K562 (cell line): ENCODE data around the gene TFE3. TPM values are rescaled to one million over a fixed set of nuclear protein-coding genes. Genes with fewer than 3 reads are reported as not detected.

Experiments
- ATAC-seq: fragments of 200-7000 bp; cut with Tn5 transposase; 3 replicates; pipeline ENCODE4 v1.9.1; 2020; ENCODE audit warnings: moderate library complexity
- BruUV-seq: library from RNA; stranded (reverse); fragments of 400-500 nt; replicated peaks from 2 replicates; lab custom pipeline; 2021; lab: Mats Ljungman, UMichigan
- CTCF ChIA-PET: fragments of 300-600 bp; formaldehyde crosslinking; extraction: SDS; loops from one replicate; lab custom pipeline; 2021; ENCODE audit warnings: low intra/inter-chr PET ratio; lab: Yijun Ruan, JAX
- POLR2A ChIA-PET: fragments of 300-600, 350-650 bp; sonication (Branson Sonifier 250); formaldehyde crosslinking; extraction: SDS; loops from one replicate; lab custom pipeline; 2021; ENCODE audit warnings: antibody characterized with exemption, inconsistent platforms; lab: Yijun Ruan, JAX
- DNase-seq, 4 experiments: peaks; one replicate each; pipeline versions ENCODE4 v3.0.0 to v3.0.0-alpha.2; 2011 to 2018; ENCODE audit warnings: low spot score in 3 of 4, mixed read lengths in 3 of 4; ENCODE audit errors: extremely low read depth in 1 of 4
- FAIRE-seq: peaks from 2 replicates; lab custom pipeline; 2011; peaks lifted over from hg19 to GRCh38; lab: Jason Lieb, UNC
- H2AFZ ChIP-seq: 2 replicates; pipeline ENCODE4 v1.6.0; 2011; ENCODE audit warnings: low read depth, low read length, control low read depth, inconsistent platforms
- H3K27ac ChIP-seq: fragments of 200-600 bp; 3 replicates; pipeline ENCODE4 v1.8.0; 2011; ENCODE audit warnings: low read depth, mild to moderate bottlenecking, control low read depth, inconsistent platforms, low read length, moderate library complexity, mixed read lengths; ENCODE audit errors: extremely low read depth
- H3K27me3 ChIP-seq, 2 experiments: fragments of 300-600 bp in 1 of 2; 2 replicates in 1 of 2; 3 replicates in 1 of 2; pipeline versions ENCODE4 v1.6.0 to v1.8.0; 2011; ENCODE audit warnings: inconsistent platforms in 2 of 2, low read length in 2 of 2, mild to moderate bottlenecking in 1 of 2, mixed read lengths in 1 of 2, moderate library complexity in 1 of 2; ENCODE audit not compliant: control insufficient read depth in 2 of 2, insufficient read depth in 2 of 2
- H3K36me3 ChIP-seq: fragments of 300-600 bp; 3 replicates; pipeline ENCODE4 v1.8.0; 2011; ENCODE audit warnings: mild to moderate bottlenecking, low read length, inconsistent platforms; ENCODE audit not compliant: control insufficient read depth, insufficient read depth
- H3K4me1 ChIP-seq, 2 experiments: fragments of 200-600 bp in 1 of 2; replicated peaks in 1 of 2; 2 replicates in 1 of 2; 3 replicates in 1 of 2; pipeline versions ENCODE4 v1.5.1 to v1.8.0; 2011; ENCODE audit warnings: inconsistent platforms in 2 of 2, low read length in 2 of 2, mild to moderate bottlenecking in 1 of 2, mixed read lengths in 1 of 2, moderate library complexity in 1 of 2; ENCODE audit not compliant: control insufficient read depth in 2 of 2, insufficient read depth in 2 of 2
- H3K4me2 ChIP-seq: 2 replicates; pipeline ENCODE4 v1.6.1; 2011; ENCODE audit warnings: low read length, control low read depth, inconsistent platforms, mixed read lengths; ENCODE audit not compliant: insufficient read depth
- H3K4me3 ChIP-seq: fragments of 200-600 bp; sonication (generic), shearing (Covaris generic); 2 replicates; pipeline ENCODE4 v1.5.1; 2016; ENCODE audit warnings: control low read depth, inconsistent platforms
- H3K79me2 ChIP-seq: fragments of 200-600 bp; 3 replicates; pipeline ENCODE4 v1.8.0; 2011; ENCODE audit warnings: low read length, inconsistent platforms; ENCODE audit not compliant: control insufficient read depth, insufficient read depth
- H3K9ac ChIP-seq, 2 experiments: 2 replicates each; pipeline versions ENCODE4 v1.6.0 to v1.6.1; 2011; ENCODE audit warnings: low read depth in 2 of 2, low read length in 2 of 2, control low read depth in 1 of 2, inconsistent platforms in 1 of 2, mild to moderate bottlenecking in 1 of 2, mixed read lengths in 1 of 2; ENCODE audit not compliant: insufficient read depth in 1 of 2
- H3K9me1 ChIP-seq: one replicate; pipeline ENCODE4 v1.6.0; 2011; ENCODE audit warnings: inconsistent platforms, mild to moderate bottlenecking, low read length, moderate library complexity; ENCODE audit not compliant: control insufficient read depth, insufficient read depth
- H3K9me3 ChIP-seq: replicated peaks from 2 replicates; pipeline ENCODE4 v1.5.1; 2011; ENCODE audit warnings: low read depth, low read length, inconsistent platforms; ENCODE audit not compliant: control insufficient read depth, insufficient read depth
- H4K20me1 ChIP-seq: replicated peaks from 2 replicates; pipeline ENCODE4 v1.6.1; 2011; ENCODE audit warnings: low read length, inconsistent platforms, mixed read lengths; ENCODE audit not compliant: control insufficient read depth, insufficient read depth
- CBX3 ChIP-seq, 2 experiments: IDR thresholded peaks; 1 replicate in 1 of 2; 2 replicates in 1 of 2; pipeline ENCODE4 v1.6.1; 2012; ENCODE audit warnings: inconsistent platforms in 2 of 2, low read length in 2 of 2, borderline replicate concordance in 1 of 2, control low read depth in 1 of 2
- FOXK2 ChIP-seq, 2 experiments: fragments of 450-650 bp; IDR thresholded peaks in 1 of 2; conservative IDR thresholded peaks in 1 of 2; 2 replicates each; pipeline ENCODE4 v1.6.1; 2016; ENCODE audit warnings: low read depth in 2 of 2, mild to moderate bottlenecking in 1 of 2
- in situ Hi-C: fragments of 300-500 bp; cut with MboI; formaldehyde crosslinking; loops from 4 replicates; pipeline ENCODE4 v1.15.0; 2018; ENCODE audit warnings: inconsistent platforms, mixed read lengths
- intact Hi-C: fragments of 100-400 bp; cut with micrococcal nuclease; formaldehyde crosslinking; loops from 2 replicates; pipeline ENCODE4 v1.14.2; 2022
- polyA plus RNA-seq, 8 experiments: library from polyadenylated mRNA; depleted of rRNA in 4 of 8; stranded (reverse) in 5 of 8; unstranded in 3 of 8; fragments of >200 nt; fragmentation: Nextera tagmentation in 2 of 8; fragmentation: Illumina TruSeq in 1 of 8; extraction: Ambion mirVana in 2 of 8; extraction: Trizol in 1 of 8; gene quantifications; 2 replicates each; pipeline versions ENCODE4 v1.2.1 to v1.2.3, GENCODE V29; 2011 to 2014; ENCODE audit warnings: inconsistent platforms in 1 of 8, missing spikeins in 1 of 8
- total RNA-seq, 7 experiments: library from RNA; depleted of rRNA in 6 of 7; stranded (reverse); fragments of >200 nt in 6 of 7; fragmentation: Illumina TruSeq in 2 of 7; extraction: Trizol in 2 of 7; gene quantifications; 2 replicates each; pipeline versions ENCODE4 v1.2.1 to v1.2.3, GENCODE V29; 2011 to 2021; ENCODE audit warnings: low replicate concordance in 1 of 7
- TF ChIP-seq, protein P1 (sequence below): fragments of 450-650 bp; IDR thresholded peaks from 2 replicates; pipeline ENCODE4 v1.6.1; 2016; ENCODE audit warnings: low read depth, mild to moderate bottlenecking, moderate library complexity

TFE3 gene
- total and polyA plus RNA-seq, 9 of the 15 experiments (the other 6 are each of a cell fraction or from before 2014, with no cell fraction given) = 1.9 to 20.3 (median 11.9) TPM

DNA sequence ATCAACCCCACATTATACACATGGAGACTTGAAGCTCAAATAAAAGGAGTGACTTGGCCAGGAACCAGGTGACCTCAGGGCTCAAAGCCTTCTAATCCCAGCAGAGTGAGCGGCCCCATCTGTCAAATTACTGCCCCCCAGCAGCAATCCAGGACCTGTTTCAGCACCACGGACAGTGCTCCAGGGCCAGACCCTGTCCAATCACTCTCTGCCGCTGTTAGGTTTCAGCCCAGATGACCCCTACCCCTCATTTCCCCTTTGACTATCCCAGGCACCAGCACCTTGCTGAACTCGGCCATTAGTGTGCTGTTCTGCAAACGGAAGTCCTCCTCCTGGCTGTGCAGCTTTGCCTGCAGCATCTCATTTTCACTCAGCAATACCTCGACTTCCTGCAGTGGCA, 46.2 kb downstream of the TFE3 start (continued):
- no peak for TF ChIP-seq FOXK2 (conservative IDR thresholded peaks at IDR 0.05 in 1 of 2, IDR thresholded peaks at IDR 0.05 in 1 of 2; ENCODE audit: low read depth in 2 of 2)

DNA sequence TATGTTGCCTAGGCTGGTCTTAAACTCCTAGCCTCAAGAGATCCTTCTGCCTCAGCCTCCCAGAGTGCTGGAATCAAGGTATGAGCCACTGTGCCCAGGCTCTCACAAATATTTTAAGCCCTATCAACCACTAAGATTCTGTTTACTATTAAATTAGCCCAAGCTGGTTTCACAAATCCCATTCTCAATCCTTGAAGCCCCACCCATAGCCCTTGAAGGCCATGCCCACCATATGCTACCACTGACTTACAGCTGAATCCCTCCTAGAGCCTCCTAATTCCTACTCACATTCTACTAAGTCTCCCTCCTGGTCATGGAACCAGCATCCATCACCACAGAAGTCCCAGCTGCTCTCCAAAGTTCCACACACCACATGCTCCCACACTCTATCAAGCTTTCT, 50.8 kb downstream of the TFE3 start:
- Histone ChIP-seq H3K4me1 (no peaks in the 10 kb centered on the region), H4K20me1 (no peaks in the 10 kb centered on the region), H3K9ac (no peak overlapping the region)
- TF ChIP-seq, protein P1, sequence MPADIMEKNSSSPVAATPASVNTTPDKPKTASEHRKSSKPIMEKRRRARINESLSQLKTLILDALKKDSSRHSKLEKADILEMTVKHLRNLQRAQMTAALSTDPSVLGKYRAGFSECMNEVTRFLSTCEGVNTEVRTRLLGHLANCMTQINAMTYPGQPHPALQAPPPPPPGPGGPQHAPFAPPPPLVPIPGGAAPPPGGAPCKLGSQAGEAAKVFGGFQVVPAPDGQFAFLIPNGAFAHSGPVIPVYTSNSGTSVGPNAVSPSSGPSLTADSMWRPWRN = no peak
- TF ChIP-seq CBX3 (IDR thresholded peaks at IDR 0.05; ENCODE audit: borderline replicate concordance in 1 of 2, low read length in 2 of 2) = no peak
- TF ChIP-seq, all 486 proteins: peak for 0
- no peak overlapping the region for H3K4me3 ChIP-seq
- no peak overlapping the region for H2AFZ ChIP-seq
- H3K4me2 ChIP-seq = no peak overlapping the region
- no peaks in the 10 kb centered on the region for H3K27me3 ChIP-seq
- POLR2A ChIA-PET = interaction anchor here (2.1 kb wide), 1 partner anchor 31 kb away, joined by 7 read pairs; no protein-coding TSS in a partner anchor
- in situ Hi-C loops = no loop called here
- no peaks in the 10 kb centered on the region for H3K9me1 ChIP-seq
- DNase-seq = no peak
- H3K36me3 ChIP-seq = peaks cover 51% of the 10 kb centered on the region; the same call in 2 of the 3 replicates
- CTCF ChIA-PET = no interaction called here
- H3K79me2 ChIP-seq = no peaks in the 10 kb centered on the region
- no peak overlapping the region for H3K27ac ChIP-seq
- BruUV-seq = no TSS peak
- no peaks in the 10 kb centered on the region for H3K9me3 ChIP-seq
- intact Hi-C loops = no loop called here
- no peak for FAIRE-seq
- no peak for ATAC-seq
